GM12864 (cell line): ENCODE measurements around the gene SEMA6C.

Experiments used
- DNase-seq: peaks from one replicate; pipeline ENCODE4 v3.0.0-alpha.2; 2011; ENCODE audit warnings: low read depth
- H3K4me3 ChIP-seq: 2 replicates; pipeline ENCODE4 v1.5.1; 2011; ENCODE audit warnings: mild to moderate bottlenecking, low read depth, low read length, control low read depth
- TF ChIP-seq, protein P1 (sequence below): IDR thresholded peaks from 2 replicates; pipeline ENCODE4 v1.5.1; 2011; ENCODE audit warnings: low read depth, mild to moderate bottlenecking, moderate library complexity, low read length, control low read depth, inconsistent platforms; ENCODE audit errors: missing control alignments

The SEMA6C gene

DNA sequence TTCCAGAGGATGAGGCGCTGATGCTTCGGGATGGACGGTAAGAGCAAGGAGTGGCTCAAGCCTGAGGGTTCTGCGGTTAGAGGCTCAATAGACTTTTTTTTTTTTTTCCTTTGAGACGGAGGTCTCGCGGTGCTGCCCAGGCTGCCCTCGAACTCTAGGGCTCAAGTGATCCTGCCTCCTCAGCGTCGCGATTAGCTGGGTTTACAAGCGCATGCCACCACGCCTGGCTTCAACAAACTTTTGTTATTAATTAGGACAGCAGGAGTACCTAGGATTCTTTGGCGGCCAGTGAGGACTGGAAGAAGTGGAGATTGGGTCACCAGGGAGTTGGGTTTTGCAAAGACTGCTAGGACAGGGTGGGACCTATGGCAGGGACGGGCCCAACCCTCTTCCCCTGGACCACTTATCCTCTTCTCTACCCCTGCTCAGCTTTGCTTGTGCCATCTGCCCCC is 20.1 kb upstream of the SEMA6C start:
- H3K4me3 ChIP-seq, result peak overlapping the region; percentile 79
- no peak for DNase-seq
- TF ChIP-seq, protein P1, sequence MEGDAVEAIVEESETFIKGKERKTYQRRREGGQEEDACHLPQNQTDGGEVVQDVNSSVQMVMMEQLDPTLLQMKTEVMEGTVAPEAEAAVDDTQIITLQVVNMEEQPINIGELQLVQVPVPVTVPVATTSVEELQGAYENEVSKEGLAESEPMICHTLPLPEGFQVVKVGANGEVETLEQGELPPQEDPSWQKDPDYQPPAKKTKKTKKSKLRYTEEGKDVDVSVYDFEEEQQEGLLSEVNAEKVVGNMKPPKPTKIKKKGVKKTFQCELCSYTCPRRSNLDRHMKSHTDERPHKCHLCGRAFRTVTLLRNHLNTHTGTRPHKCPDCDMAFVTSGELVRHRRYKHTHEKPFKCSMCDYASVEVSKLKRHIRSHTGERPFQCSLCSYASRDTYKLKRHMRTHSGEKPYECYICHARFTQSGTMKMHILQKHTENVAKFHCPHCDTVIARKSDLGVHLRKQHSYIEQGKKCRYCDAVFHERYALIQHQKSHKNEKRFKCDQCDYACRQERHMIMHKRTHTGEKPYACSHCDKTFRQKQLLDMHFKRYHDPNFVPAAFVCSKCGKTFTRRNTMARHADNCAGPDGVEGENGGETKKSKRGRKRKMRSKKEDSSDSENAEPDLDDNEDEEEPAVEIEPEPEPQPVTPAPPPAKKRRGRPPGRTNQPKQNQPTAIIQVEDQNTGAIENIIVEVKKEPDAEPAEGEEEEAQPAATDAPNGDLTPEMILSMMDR, result no peak

DNA sequence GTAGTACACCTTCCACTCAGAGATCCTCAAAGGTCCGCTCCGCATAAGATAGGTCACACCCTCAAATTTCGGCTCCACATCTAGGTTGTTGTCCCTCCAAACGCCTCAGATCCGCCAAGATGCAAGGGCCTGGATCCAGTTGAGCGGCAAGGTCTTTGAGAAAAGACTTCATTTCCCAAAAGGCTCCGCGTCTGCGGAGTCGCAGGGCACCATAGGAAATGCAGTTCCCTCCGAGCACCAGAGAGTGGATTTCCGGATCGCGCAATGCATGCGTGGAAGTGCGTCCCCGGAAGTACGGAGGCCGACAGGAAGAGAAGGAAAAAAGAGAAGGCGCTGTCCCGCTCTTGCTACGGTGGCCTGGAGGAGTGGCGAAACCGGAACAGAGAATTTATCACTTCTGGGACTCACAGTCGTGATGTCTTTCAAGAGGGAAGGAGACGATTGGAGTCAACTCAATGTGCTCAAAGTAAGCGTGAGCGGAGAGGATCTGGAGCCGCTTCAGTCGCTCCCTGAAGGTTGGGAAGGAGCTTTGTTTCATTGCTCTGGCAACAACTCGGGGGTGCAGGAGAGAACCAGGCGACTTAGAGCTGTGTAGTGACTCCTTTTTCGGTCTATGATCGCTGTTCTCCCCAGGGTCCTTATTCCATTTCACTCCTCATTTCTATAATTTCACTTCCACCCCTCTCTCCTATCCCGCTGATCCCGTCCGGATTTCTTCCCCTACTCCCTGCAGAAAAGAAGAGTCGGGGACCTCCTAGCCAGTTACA is 19.5 kb upstream of the SEMA6C start, which contains the start of the genes LYSMD1 and SCNM1:
Gene LYSMD1, minus strand, starts transcription at position 165 of the 767 bp plus-strand sequence. CDS start 644 bp downstream, outside the sequence.
Gene SCNM1, plus strand, starts transcription at position 407 of the 767 bp plus-strand sequence. Its CDS starts 9 bp downstream, at position 416.
- TF ChIP-seq, protein P1, result no peak
- DNase-seq, result peak; percentile 99
- H3K4me3 ChIP-seq, result peak within 1 kb of the TSS; percentile 79

DNA sequence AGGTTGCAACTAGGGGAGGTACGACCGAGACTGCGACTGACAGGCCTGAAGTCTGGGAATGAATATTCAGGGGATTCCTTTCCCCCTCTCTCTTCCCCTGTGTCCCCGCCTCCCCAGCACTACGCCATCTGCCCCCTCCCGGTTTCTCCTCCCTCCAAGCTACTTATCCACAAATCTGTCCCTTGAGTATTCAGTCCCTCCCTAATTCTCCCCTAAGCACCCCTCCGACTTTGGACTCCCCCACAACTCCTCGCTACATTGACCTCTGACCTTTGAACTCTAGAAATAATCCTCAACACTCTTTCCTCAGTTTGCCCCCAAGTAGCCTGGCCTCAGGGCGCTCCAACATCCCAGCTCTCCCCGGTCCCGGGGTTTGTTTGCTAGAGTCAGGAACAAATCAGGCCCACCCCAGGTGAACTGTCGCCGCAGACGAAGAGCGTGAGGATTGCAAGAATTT is 18.9 kb upstream of the SEMA6C start:
- H3K4me3 ChIP-seq, result peak overlapping the region; percentile 79
- DNase-seq, result no peak
- TF ChIP-seq, protein P1, result no peak

DNA sequence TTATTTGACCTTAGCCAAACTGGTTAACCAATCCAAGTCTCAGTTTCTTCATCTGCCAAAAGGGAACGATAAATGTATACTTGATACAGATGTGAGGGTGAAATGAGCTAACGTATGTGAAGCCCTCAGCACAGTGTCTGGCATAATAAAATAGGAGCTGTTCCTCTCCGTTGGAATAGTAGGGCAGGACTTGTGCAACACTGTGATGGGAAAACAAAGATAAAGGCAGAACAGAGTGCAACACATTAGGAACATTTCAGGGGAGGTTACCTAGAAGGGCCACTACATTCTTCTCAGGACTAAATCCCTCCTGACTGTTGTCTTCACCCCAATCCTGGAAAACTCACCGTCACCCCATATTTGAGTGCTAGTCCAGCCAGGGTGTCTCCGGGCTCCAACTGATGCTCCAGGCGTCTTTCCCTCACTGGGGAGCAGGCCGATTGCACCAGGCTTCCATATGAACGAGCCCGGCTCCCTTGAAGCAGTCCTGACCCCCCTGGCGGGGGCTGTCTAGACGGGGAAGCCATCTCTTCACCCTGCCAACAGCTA is 18.4 kb upstream of the SEMA6C start:
- H3K4me3 ChIP-seq, result peak overlapping the region; percentile 79
- no peak for DNase-seq
- TF ChIP-seq, protein P1, result no peak

DNA sequence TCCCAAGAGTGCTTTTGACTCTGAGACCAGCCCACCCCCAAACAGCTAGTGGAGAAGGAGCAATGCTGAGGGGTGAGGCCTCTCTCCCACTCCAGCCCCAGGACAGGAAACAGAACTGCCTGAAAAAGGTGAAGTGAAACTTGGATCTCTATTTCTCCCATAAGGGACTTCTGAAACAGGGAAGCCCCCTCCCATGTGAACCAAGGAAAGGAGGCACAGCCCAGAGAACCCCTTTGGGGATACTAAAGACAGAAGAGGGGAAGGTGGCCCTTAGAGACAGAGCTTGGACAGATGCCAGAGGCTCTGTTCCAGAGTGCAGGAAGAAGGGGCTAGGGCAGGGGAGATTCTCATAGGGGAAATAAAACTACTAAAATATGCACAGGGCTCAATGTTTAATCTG is 12.9 kb upstream of the SEMA6C start:
- no peak overlapping the region for H3K4me3 ChIP-seq
- no peak for DNase-seq
- TF ChIP-seq, protein P1, result no peak

DNA sequence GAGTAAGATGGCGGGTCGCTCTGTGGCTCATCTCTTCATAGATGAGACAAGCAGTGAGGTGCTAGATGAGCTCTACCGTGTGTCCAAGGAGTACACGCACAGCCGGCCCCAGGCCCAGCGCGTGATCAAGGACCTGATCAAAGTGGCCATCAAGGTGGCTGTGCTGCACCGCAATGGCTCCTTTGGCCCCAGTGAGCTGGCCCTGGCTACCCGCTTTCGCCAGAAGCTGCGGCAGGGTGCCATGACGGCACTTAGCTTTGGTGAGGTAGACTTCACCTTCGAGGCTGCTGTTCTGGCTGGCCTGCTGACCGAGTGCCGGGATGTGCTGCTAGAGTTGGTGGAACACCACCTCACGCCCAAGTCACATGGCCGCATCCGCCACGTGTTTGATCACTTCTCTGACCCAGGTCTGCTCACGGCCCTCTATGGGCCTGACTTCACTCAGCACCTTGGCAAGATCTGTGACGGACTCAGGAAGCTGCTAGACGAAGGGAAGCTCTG is 12.4 kb upstream of the SEMA6C start:
- H3K4me3 ChIP-seq, result no peak overlapping the region
- DNase-seq, result no peak
- TF ChIP-seq, protein P1, result no peak
